Activated CD4-positive, alpha-beta T cell treated with anti-CD3 and anti-CD28 coated beads, Interleukin-2, amount 50 U/mL, for 4 hours (primary cell): ENCODE data around the gene KIRREL1.

Experiments used
- DNase-seq, 2 experiments: peaks; one replicate each; pipeline ENCODE4 v3.0.0-alpha.2; 2020

KIRREL1 gene

DNA sequence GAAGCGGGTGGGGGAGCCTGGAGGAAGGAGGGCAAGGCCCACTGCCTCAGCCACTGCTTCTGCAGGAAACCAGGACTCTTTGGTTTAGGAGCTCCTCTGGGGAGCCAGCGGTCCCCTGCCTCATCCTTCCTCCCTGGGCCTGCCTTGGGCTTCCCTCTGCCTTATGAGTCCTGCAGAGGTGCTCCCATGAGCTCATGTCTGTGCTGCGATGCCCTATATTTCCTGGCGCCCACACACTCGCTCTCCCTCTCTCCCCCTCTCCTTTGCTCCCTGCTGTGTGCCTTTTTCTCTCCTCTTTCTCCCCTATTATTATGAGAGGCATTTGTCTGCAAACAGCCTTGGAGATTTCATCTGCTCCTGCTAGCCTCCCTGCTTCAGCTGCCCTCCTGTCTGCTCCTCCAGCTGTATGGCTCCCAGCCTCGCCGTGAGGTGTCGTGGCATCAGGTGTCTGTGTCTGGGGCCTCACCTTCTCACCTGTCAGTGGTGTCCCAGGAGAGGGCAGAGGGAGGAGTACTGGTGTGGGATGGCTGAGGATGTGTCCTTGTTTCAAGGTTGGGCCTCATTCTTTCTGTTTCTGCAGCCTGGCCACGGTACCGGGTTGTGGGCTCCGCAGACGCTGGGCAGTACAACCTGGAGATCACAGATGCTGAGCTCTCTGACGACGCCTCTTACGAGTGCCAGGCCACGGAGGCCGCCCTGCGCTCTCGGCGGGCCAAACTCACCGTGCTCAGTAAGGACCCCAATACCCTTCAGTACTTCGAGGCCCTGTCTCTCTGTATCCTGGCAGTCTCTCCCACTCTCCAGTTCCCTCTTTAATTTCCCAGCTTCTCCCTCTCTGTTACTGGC is 84.2 kb downstream of the KIRREL1 start:
- DNase-seq = no peak

DNA sequence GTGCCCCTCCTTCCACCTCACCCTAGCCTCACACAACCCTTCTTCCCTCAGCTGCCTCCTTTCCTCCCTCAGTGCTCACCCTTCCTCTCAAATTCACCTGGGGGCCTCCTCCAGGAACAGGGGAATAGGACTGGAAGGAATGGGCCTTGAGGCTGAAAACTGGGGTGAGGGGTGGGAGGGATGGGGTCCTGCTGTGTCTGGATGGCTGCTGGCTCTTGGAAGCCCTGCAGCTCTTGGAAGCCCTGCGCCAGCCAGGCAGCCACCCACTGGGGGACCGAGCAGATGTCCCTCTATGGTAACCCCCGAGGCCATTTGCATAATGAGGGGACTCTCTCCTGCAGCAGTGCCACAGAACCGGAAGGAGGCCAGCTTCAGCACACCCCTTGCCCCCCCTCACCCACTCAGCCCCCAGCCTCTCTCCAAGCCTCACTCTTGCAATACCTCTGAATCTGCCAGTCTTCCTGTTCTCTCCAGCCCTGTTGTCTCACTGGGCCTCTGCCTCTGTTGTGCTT is 85.2 kb downstream of the KIRREL1 start:
- DNase-seq = no peak

DNA sequence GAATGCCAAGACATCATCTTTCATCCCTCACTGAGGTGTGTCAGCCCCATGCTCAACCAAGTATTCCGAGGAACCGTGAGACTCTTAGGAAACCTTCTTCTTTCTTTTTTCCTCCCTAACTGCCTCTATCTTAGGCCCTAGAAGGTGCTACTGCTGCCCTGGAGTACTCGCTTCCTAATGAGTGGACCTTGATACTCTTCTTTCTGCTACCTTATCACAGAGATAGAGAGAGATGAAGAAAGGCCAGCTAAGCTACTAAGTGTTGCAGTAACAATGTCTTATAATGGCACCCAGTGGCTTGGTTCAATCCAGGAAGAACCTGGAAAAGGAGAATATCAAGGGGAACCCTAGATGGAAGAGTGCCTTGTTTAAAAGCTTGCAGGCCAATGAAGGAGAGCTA is 86.6 kb downstream of the KIRREL1 start:
- no peak for DNase-seq

DNA sequence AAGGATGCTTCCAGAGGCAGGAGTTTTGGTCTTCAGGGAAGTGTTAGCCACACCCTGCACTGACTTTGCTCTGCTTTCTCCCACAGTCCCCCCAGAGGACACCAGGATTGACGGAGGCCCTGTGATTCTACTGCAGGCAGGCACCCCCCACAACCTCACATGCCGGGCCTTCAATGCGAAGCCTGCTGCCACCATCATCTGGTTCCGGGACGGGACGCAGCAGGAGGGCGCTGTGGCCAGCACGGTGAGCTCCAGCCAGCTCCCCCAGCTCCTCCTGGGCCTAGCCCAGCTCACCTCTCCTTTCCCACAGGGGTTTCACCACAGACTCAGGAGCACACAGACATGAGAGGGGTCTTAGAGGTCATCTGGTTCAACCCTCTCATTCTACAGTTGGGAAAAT is 90.9 kb downstream of the KIRREL1 start:
- DNase-seq = no peak

DNA sequence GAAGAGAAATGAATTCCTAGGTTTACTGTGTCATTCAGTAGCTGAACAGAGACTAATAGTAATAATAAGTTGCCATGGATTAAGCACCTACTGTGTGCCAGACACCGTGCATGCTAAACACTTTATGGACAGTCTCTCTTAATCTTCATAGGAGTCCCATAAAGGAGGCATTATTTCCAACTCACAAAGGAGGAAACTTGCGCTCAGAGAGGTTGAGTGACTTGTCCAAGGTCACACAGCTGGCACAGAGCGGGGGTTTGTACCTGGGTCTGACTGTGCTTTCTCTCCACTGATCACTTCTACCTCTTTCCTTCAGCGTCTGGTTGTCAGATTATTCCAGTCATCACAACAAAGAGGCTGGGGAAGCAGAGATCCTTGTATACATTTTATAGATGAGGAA is 91.3 kb downstream of the KIRREL1 start:
- no peak for DNase-seq

DNA sequence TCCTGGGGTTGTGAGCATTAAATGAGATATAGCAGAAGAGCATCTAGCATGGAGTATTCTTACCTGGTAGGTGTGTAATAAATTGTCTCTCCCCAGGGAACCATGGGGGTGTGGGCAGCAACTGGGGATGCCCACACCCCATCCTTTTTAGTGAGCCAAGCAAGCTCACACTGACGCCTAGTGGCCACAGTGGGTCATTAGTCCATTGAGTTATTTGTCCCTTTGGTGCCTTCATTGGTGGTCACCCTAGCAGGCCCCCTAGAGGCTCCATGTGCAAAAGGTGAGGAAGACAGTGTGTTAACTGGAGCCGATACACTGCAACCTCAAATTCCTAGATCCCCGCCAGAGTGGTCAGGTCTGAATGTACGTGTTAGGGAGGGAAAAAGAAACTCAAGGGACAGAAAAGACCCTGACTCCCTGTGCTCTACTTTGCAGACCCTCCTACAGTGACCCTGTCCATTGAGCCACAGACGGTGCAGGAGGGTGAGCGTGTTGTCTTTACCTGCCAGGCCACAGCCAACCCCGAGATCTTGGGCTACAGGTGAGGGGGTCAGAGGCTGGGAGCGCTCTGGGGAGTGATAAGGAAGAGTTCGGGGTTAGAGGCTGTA is 94.0 kb downstream of the KIRREL1 start:
- DNase-seq = no peak

DNA sequence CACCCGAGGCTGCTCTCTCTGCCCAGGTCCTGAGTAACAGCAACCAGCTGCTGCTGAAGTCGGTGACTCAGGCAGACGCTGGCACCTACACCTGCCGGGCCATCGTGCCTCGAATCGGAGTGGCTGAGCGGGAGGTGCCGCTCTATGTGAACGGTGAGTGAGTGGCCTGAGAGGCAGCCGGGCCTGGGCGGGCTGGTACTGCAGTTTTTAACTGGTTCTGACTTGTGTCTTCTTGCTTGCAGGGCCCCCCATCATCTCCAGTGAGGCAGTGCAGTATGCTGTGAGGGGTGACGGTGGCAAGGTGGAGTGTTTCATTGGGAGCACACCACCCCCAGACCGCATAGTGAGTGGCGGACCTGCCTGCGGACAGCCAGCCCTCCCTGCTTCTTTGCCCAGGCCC is 96.0 kb downstream of the KIRREL1 start:
- no peak for DNase-seq

DNA sequence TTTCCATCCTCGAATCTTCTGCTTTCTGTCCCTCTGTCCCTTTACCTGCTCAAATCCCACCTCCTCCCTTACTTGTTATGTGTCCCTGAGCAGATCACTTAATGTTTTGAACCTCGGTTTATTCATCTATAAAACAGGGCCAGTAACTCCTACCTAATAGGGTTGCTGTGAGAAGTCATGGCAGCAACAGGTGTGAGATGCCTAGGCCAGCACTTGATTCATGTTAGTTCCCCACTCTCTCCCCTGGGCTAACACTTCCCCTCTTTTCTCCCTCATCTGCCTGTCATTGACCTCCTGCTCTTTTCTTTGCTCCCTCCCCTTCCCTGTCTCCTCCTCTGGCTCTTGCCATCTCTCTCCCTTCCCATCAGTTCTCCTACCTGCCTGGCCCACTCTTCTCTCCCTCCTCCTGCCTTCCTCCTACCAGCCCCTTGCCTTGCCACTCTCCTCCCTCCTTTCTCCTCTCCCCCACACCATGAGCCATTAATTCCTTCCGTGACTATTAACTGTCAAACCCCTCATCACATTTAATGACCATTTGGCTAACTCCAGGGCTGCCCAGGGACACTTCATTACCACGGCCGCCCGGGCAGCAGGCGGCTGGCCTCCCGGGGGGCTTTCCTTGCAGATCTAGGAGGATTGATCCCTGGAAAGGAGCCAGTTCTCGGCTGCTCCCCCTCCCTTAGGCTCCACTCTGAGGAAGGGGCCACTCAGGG is 96.6 kb downstream of the KIRREL1 start:
- DNase-seq = no peak

DNA sequence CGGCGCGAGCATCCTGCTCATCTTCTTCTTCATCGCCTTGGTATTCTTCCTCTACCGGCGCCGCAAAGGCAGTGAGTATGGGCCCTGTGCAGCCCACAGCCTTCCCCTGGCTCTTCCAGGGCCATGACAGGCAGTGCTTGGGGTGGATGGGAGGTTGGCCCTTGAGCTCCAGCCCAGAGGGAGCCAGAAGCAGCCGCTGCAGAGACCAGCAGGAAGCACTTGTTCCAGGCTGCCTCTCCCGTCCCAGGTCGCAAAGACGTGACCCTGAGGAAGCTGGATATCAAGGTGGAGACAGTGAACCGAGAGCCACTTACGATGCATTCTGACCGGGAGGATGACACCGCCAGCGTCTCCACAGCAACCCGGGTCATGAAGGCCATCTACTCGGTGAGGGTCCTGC is 99.9 kb downstream of the KIRREL1 start:
- no peak for DNase-seq

DNA sequence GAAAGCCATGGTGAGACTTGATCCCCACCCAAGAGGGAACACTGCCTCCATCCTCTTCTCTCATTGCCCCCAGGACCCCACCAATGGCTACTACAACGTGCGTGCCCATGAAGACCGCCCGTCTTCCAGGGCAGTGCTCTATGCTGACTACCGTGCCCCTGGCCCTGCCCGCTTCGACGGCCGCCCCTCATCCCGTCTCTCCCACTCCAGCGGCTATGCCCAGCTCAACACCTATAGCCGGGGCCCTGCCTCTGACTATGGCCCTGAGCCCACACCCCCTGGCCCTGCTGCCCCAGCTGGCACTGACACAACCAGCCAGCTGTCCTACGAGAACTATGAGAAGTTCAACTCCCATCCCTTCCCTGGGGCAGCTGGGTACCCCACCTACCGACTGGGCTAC is 101.1 kb downstream of the KIRREL1 start:
- DNase-seq = no peak

DNA sequence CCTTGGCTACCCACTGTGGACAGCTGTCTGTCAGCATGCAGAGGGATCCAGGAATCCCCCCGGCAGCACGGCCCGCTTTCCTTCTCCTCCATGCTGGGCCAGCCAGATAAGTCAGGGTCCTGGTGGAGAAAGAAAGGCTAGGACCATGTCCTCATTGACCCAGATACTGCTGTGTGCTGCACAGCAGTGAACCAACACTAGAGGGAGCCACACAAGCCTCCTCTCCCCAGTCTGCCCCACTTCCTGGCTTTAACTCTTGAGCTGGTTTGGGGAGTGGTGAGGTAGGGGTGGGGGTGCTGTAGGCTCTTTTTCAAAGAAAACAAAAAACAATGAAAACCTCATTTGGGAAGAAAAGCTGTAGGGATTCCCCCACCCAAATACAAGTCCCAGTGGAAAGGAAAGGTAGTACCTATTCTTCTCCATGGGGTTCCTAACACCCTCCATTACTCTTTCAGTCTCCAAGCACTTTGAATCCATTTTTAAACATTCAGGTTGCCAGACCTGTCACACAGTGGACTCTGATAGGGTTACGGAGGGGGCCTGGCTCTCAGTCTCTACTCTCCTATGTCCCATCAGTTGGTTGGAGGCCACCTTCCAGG is 102.4 kb downstream of the KIRREL1 start:
- no peak for DNase-seq

DNA sequence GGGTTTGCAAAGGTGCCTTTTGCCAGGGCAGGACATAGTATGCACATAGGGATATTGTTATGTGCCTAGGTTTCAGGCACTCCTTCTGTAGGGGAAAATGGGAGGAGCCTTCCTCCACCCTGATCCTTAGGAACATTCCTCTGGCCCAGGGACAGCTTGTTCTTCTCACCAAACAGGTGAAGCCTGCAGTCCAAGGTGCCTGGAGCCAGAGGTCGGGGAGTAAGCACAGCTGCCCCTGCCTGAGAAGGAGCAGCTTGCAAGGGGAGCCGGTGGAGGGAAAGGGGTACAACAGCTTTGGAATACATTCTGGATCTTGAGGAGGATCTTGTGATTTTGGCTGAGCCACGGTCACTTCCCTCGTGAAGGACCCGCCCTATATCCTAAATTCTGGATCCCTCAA is 104.8 kb downstream of the KIRREL1 start:
- no peak for DNase-seq

DNA sequence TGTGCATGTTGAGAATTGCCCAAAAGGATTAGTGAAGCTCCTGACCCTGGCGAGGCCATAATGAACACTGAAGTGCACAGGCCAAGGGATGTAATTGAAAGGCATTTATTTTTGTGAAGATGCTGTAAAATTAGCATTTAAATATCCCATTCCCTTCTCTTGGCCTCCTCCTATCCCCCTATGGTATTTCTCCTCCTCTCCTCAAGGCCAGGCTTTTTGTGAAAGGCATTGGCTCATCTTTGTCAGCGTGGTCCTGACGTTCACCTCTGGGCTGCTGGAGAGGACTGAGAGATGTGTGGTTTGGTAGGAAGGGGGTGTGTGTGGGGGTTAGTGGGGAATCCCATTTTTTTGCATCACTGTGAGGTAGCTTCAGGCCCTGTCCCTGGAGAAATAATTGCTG is 105.7 kb downstream of the KIRREL1 start:
- no peak for DNase-seq

DNA sequence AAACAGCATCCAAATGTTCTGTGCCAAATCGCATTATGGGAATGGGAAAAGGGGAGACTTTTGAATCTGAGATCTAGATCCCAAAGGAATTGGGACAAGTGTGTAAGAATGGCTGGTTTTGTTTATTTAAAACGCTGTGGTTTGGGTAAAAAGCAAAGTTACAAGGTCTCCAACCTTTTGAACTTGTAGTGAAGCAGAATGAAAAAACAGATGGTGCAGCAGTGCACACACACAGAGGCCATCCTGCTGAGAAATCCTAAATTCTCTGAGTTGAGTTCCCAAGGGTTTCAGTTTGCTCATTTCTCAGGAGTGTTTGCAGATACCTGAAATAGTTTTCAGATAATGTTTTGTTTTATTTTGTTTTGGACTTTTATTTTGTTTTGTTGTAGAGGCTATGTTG is 107.1 kb downstream of the KIRREL1 start:
- no peak for DNase-seq

DNA sequence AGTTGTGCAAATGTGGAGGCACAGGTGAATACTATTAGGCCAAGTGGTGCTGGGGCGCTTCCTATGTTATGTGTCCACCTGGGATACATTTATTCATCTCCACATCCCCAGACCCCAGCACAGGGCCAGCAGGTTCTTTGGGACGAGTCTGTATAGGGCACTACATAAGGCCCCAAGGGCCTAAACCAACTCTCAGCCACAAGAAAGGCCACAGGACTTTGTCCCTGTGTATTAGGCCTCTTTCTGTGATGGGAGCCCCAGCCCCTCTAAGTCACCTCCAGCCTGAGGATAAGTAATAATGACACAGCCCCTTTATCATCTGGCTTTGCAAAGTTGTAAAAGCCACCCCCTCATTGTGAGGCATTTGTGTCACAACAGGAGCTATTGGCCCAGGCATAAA is 108.0 kb downstream of the KIRREL1 start:
- DNase-seq = no peak

DNA sequence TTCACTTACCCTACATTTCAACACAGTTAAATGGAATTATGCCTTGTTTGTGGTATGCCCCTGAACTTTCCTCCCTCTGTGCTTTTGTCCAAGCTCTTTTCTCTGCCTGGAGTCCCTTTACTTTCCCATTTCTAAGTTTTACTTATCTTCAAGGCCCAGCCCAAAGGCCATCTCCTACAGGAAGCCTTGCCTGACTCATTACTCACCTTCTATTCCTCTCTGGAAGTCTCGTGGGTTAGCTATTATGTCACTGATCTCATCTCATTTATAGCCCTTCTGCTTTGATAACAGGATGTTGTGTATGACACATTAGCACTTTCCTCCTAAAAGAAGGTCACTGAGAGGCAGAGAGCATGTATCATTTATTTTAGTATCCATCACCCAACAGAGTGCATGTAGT is 108.5 kb downstream of the KIRREL1 start:
- no peak for DNase-seq

DNA sequence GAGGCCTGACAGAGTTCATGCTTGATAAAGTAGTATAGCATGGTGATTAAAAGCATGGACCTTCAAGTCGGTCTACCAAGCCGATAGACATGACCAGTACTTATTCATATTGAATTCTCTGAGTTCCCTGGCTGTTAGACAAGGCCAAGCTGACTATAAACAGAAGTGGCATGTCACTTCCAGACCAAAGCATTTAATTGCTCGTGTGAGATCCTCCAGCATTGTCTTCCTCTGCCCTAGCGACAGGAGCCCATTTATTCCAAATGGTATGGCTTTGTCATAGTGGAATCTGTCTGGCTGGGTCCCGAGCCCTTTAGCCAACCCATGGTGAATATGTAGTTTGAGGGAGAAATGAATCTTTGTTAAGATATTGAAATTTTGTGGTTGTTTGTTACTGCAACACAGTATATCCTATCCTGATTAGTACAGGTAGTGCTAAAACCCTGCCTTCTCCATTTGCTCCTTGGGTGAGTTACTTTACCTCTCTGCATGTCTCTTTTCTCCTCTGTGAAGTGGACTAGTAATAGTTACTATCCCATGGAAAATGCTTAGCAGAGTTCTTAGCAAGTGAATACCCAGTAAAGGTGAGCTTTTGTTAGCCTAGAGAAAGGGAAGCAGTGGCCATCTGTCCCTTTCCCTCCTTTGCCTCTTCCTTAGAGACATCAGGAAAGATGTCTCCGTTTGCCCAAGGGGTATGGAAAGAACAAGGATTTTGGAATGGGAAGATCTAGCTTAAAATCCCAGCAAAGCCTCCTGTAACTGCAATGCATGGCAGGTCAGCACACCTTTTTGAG is 109.6 kb downstream of the KIRREL1 start:
- no peak for DNase-seq

DNA sequence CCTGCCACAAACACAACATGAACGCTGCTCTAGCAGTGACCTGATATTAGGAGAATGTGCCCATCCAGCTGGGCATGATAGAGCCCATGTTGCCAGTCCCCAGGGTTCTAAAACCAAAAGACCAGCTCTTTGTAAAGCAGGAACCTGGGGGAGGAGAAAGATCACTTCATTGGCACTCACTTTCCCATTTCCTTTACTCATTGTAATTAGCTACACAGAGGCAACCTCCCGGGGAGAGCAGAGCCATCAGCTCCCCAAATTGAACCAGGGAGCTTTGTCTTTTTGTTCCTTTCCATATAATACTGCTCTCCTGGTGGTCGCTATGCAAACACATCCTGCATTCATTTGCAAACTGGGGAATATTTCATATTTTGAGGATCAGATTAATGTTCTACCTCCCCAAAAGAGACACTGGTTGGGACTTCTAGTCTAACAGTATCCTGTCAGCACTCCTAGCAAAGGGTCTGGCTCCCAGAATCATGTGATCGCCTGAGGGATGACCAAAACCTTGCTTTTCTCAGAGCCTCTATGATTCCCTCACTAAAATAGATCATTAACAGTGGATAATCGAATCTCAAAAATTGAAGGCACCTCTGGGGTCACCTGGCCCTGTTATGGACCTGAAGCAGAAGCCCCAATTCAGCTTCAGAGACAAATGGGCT is 110.5 kb downstream of the KIRREL1 start:
- no peak for DNase-seq

DNA sequence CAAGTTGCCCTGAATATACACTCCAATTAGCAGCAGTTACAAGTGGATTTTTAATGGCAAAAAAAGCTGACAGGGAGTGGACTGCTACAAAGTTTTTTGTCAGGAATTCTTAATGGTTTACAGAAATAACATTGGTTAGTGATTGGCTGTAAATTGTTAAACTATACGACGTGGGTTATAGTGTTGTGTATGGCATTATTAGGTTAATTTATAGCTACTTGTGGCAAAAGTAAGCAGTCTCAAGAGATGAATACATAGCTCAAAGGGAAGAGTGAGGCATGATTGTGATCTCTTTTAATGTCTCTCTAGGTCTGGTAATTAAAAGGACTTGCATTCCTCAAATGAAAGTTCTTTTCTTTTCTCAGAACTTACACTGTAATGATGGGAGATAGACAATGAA is 111.4 kb downstream of the KIRREL1 start:
- DNase-seq = no peak

DNA sequence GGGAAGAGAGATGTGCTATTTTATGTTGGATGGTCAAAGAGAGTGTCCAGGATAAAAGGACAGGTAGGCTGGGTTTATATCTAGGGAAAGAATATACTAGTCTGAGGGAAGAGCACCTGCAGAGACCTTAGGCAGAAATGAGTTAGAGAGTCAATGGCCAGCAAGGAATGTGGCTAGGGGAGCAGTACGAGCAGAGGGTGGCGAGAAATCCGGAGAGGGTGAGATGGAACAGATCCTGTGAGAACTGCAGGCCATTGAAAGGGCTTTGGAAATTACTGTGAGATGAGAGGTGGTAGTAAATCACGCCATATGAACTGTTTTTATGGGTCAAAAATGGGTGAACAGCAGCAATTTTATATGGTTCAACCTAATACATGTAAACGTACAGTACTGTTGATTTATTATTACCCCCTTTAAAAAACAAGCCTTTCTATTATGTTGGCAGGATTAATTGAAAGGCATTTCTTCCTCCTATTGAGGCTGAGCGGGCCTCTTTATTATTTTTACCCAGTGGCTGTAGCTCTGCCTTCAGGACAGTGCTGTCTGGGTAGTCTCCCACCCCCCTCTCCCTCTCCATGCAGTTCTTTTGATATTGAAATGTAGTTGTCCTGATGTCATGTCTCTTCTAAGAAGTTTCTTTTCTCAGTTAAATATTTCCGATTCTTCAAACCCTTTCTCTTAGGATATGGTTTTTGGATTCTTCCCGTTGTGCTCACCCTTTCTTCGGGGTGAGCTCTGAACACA is 112.1 kb downstream of the KIRREL1 start:
- DNase-seq = no peak

DNA sequence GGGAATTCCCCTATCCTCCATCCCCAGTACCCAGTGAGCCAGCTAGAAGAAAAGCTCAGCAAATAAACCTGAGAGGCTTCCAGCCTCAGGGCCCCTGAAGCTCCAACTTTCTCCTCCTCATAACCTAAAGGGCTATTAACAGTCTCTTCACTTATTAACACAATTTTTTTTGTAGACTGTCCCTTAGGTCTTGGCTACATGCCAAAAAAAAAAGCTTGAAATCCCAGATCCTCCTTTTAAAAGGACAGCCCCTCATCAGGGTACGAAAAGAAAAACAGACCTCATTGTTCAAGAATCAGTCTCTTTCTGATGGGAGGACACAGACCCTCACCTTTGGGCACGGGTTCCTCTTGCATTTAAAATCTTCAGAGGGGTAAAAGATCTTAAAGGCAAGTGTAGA is 114.5 kb downstream of the KIRREL1 start:
- DNase-seq = no peak
